ENCODE data around the gene RPL29. TPM values are rescaled to one million over a fixed set of nuclear protein-coding genes. Genes with fewer than 3 reads are reported as not detected.
A peak's percentile ranks its signal among the peaks of the same experiment; 100 is the strongest.

RPL29 gene
- total RNA-seq, 2 donors from 2014 or later = 1,051 to 1,273 TPM

GRCh38 chr3:51977446-51978142 is 18.1 kb downstream of the RPL29 start:
- H3K4me1 ChIP-seq = peaks cover 6% of the 10 kb centered on the region
- no peak overlapping the region for H3K4me3 ChIP-seq
- H3K27me3 ChIP-seq = no peaks in the 10 kb centered on the region
- no peak overlapping the region for H3K9ac ChIP-seq (ENCODE audit: low read depth in 2 of 2, low read length in 2 of 2)
- no peak for DNase-seq
- no peak overlapping the region for H3K27ac ChIP-seq
- no peaks in the 10 kb centered on the region for H3K9me3 ChIP-seq
- H3K36me3 ChIP-seq = no peaks in the 10 kb centered on the region
- intact Hi-C loops (cut with DNase I) = no loop called here
- no peak for TF ChIP-seq CTCF (IDR thresholded peaks at IDR 0.05)

- TF ChIP-seq CTCF (IDR thresholded peaks at IDR 0.05) = no peak
- Histone ChIP-seq H3K27ac (no peak overlapping the region), H3K27me3 (no peaks in the 10 kb centered on the region), H3K4me1 (no peaks in the 10 kb centered on the region), H3K36me3 (no peaks in the 10 kb centered on the region), H3K9ac (ENCODE audit: low read depth in 2 of 2, low read length in 2 of 2) (peak overlapping the region in 1 of 2 donors; percentile 94), H3K4me3 (peak overlapping the region; percentile 81), H3K9me3 (no peaks in the 10 kb centered on the region)
- intact Hi-C loops (cut with DNase I) = no loop called here
- DNase-seq = peak; percentile 81
Observed at GRCh38 chr3:51975852-51976549, 19.7 kb downstream of the RPL29 start.

GRCh38 chr3:51974963-51975851 is 20.5 kb downstream of the RPL29 start, which contains the start of gene ABHD14A:
Gene ABHD14A (plus strand): TSS chr3:51975064. CDS start chr3:51975136, 72 bp downstream.
- peak within 1 kb of the TSS; percentile 75 to 94 for H3K9ac ChIP-seq (ENCODE audit: low read depth in 2 of 2, low read length in 2 of 2)
- intact Hi-C loops (cut with DNase I) = no loop called here
- peak within 1 kb of the TSS; percentile 81 for H3K4me3 ChIP-seq
- TF ChIP-seq CTCF (IDR thresholded peaks at IDR 0.05) = no peak
- peak within 1 kb of the TSS; percentile 95 for H3K27ac ChIP-seq
- no peaks in the 10 kb centered on the region for H3K27me3 ChIP-seq
- peak; percentile 88 for DNase-seq
- H3K36me3 ChIP-seq = no peaks in the 10 kb centered on the region
- H3K9me3 ChIP-seq = no peaks in the 10 kb centered on the region
- no peaks in the 10 kb centered on the region for H3K4me1 ChIP-seq

- H3K9me3 ChIP-seq = no peaks in the 10 kb centered on the region
- H3K4me3 ChIP-seq = peak overlapping the region; percentile 81
- peak overlapping the region; percentile 95 for H3K27ac ChIP-seq
- TF ChIP-seq CTCF (IDR thresholded peaks at IDR 0.05) = peak; percentile 40
- peak; percentile 62 for DNase-seq
- no peaks in the 10 kb centered on the region for H3K4me1 ChIP-seq
- no peaks in the 10 kb centered on the region for H3K36me3 ChIP-seq
- intact Hi-C loops (cut with DNase I) = no loop called here
- H3K27me3 ChIP-seq = no peaks in the 10 kb centered on the region
- H3K9ac ChIP-seq (ENCODE audit: low read depth in 2 of 2, low read length in 2 of 2) = peak overlapping the region; percentile 75 to 94
Observed at GRCh38 chr3:51974277-51974962, 21.3 kb downstream of the RPL29 start.

DNA sequence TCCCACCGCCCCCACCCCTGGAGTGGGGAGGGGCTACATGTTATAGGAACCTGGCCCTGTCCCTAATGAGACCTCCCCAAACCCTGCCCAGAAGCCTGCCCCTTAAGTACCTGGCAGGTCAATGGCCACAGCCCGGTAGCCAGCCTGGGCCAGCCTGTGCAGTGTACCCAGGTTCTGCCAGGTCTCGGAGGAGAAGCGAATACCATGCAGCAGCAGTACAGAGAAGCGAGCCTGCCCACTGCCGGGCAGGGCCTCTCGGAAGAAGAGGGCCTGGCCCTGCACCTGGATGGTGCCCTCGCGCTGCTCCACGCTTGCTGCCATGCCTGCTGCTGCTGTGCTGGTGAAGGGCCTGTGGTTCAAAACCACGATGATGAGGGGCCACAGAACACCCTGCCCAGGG is 24.3 kb downstream of the RPL29 start:
- H3K27me3 ChIP-seq = no peaks in the 10 kb centered on the region
- no peaks in the 10 kb centered on the region for H3K4me1 ChIP-seq
- no peak overlapping the region for H3K9ac ChIP-seq (ENCODE audit: low read depth in 2 of 2, low read length in 2 of 2)
- no peak overlapping the region for H3K27ac ChIP-seq
- no peak for TF ChIP-seq CTCF (IDR thresholded peaks at IDR 0.05)
- DNase-seq = no peak
- no peak overlapping the region for H3K4me3 ChIP-seq
- no peaks in the 10 kb centered on the region for H3K36me3 ChIP-seq
- H3K9me3 ChIP-seq = no peaks in the 10 kb centered on the region
- intact Hi-C loops (cut with DNase I) = no loop called here

Data from colonic mucosa (tissue), 4 donors.